WTC11 (cell line): ENCODE data around the gene SLC37A1. TPM values are rescaled to one million over a fixed set of nuclear protein-coding genes. Genes with fewer than 3 reads are reported as not detected.

Source experiments
- ATAC-seq: fragments of 200-7000 bp; cut with Tn5 transposase; 2 replicates; pipeline ENCODE4 v1.10.0; 2021; ENCODE audit warnings: mild to moderate bottlenecking, moderate library complexity
- CTCF ChIA-PET: fragments of 300-600 bp; sonication (Branson Sonifier 250); formaldehyde crosslinking; loops from one replicate; lab custom pipeline; 2021; ENCODE audit warnings: antibody characterized with exemption; lab: Charles Lee
- POLR2A ChIA-PET: fragments of 350-600 bp; sonication (Branson Sonifier 250); formaldehyde crosslinking; loops from one replicate; lab custom pipeline; 2021; ENCODE audit warnings: antibody characterized with exemption; lab: Charles Lee
- DNase-seq: peaks from one replicate; pipeline ENCODE4 v3.0.0; 2021; ENCODE audit warnings: low spot score
- H3K27ac Mint-ChIP-seq: 2 replicates; pipeline ENCODE4 v1.8.0; 2021; ENCODE audit warnings: mixed read lengths
- H3K27me3 Mint-ChIP-seq: 2 replicates; pipeline ENCODE4 v1.8.0; 2021; ENCODE audit warnings: low read depth, mild to moderate bottlenecking, moderate library complexity, mixed read lengths
- H3K36me3 Mint-ChIP-seq: 2 replicates; pipeline ENCODE4 v1.8.0; 2021; ENCODE audit warnings: mixed read lengths
- H3K4me1 Mint-ChIP-seq: 2 replicates; pipeline ENCODE4 v1.8.0; 2022; ENCODE audit warnings: mixed read lengths
- H3K4me3 Mint-ChIP-seq: 2 replicates; pipeline ENCODE4 v1.8.0; 2021; ENCODE audit warnings: mild to moderate bottlenecking, moderate library complexity, mixed read lengths
- H3K9me3 Mint-ChIP-seq: 2 replicates; pipeline ENCODE4 v1.8.0; 2021; ENCODE audit warnings: mixed read lengths
- ATF2 ChIP-seq: sonication (generic); formaldehyde crosslinking; IDR thresholded peaks from 2 replicates; pipeline ENCODE4 v1.8.1; 2022; ENCODE audit warnings: low read depth, missing genetic modification reagents, borderline replicate concordance
- CDX4 ChIP-seq: fragments of 250-450 bp; sonication (Bioruptor Pico); IDR thresholded peaks from 2 replicates; pipeline ENCODE4 v1.9.0; 2021; ENCODE audit warnings: moderate library complexity, mild to moderate bottlenecking, inconsistent platforms, borderline replicate concordance
- CREB1 ChIP-seq: sonication (generic); formaldehyde crosslinking; IDR thresholded peaks from 2 replicates; pipeline ENCODE4 v1.8.0; 2023; ENCODE audit warnings: mild to moderate bottlenecking, missing genetic modification reagents
- HMGA2 ChIP-seq: fragments of 250-450 bp; sonication (Bioruptor Pico); IDR thresholded peaks from 2 replicates; pipeline ENCODE4 v1.4.0; 2021; ENCODE audit warnings: mild to moderate bottlenecking, moderate library complexity
- JUN ChIP-seq: sonication (generic); formaldehyde crosslinking; IDR thresholded peaks from 2 replicates; pipeline ENCODE4 v1.8.0; 2023; ENCODE audit warnings: mild to moderate bottlenecking, missing genetic modification reagents
- MYBL2 ChIP-seq: sonication (generic); formaldehyde crosslinking; IDR thresholded peaks from 2 replicates; pipeline ENCODE4 v1.8.1; 2023; ENCODE audit warnings: mild to moderate bottlenecking, moderate library complexity, missing genetic modification reagents
- NR2C2 ChIP-seq: sonication (generic); formaldehyde crosslinking; IDR thresholded peaks from 2 replicates; pipeline ENCODE4 v1.8.0; 2022; ENCODE audit warnings: mild to moderate bottlenecking, missing genetic modification reagents
- OVOL2 ChIP-seq: fragments of 250-450 bp; sonication (Bioruptor Pico); IDR thresholded peaks from 2 replicates; pipeline ENCODE4 v1.9.0; 2021; ENCODE audit warnings: mild to moderate bottlenecking, borderline replicate concordance
- PRRX2 ChIP-seq: fragments of 250-450 bp; sonication (Bioruptor Pico); IDR thresholded peaks from 2 replicates; pipeline ENCODE4 v1.8.0; 2021; ENCODE audit warnings: mild to moderate bottlenecking
- RORB ChIP-seq: fragments of 250-450 bp; sonication (Bioruptor Pico); IDR thresholded peaks from 2 replicates; pipeline ENCODE4 v1.9.0; 2021; ENCODE audit warnings: mild to moderate bottlenecking
- SMAD4 ChIP-seq: sonication (generic); formaldehyde crosslinking; IDR thresholded peaks from 2 replicates; pipeline ENCODE4 v1.8.0; 2022; ENCODE audit warnings: mild to moderate bottlenecking, missing genetic modification reagents
- SOX15 ChIP-seq: fragments of 250-450 bp; sonication (Bioruptor Pico); IDR thresholded peaks from 2 replicates; pipeline ENCODE4 v1.9.0; 2021; ENCODE audit warnings: mild to moderate bottlenecking
- SP1 ChIP-seq: sonication (generic); formaldehyde crosslinking; conservative IDR thresholded peaks from 2 replicates; pipeline ENCODE4 v1.8.1; 2022; ENCODE audit warnings: missing genetic modification reagents
- TCF7 ChIP-seq: sonication (generic); formaldehyde crosslinking; IDR thresholded peaks from 2 replicates; pipeline ENCODE4 v1.8.0; 2022; ENCODE audit warnings: mild to moderate bottlenecking, low read depth, missing genetic modification reagents, moderate library complexity
- TEAD4 ChIP-seq: sonication (generic); formaldehyde crosslinking; IDR thresholded peaks from 2 replicates; pipeline ENCODE4 v1.8.0; 2022; ENCODE audit warnings: mild to moderate bottlenecking, missing genetic modification reagents
- USF2 ChIP-seq: sonication (generic); formaldehyde crosslinking; IDR thresholded peaks from 2 replicates; pipeline ENCODE4 v1.8.1; 2023; ENCODE audit warnings: mild to moderate bottlenecking, missing genetic modification reagents, moderate library complexity
- ZMAT4 ChIP-seq: fragments of 250-450 bp; sonication (Bioruptor Pico); IDR thresholded peaks from 2 replicates; pipeline ENCODE4 v1.9.0; 2021; ENCODE audit warnings: mild to moderate bottlenecking
- ZNF121 ChIP-seq: sonication (generic); formaldehyde crosslinking; IDR thresholded peaks from 2 replicates; pipeline ENCODE4 v1.8.0; 2023; ENCODE audit warnings: missing genetic modification reagents
- ZNF138 ChIP-seq: sonication (generic); formaldehyde crosslinking; conservative IDR thresholded peaks from 2 replicates; pipeline ENCODE4 v1.8.1; 2022; ENCODE audit warnings: mild to moderate bottlenecking, moderate library complexity, missing genetic modification reagents
- ZNF281 ChIP-seq: sonication (generic); formaldehyde crosslinking; IDR thresholded peaks from 2 replicates; pipeline ENCODE4 v1.8.0; 2023; ENCODE audit warnings: mild to moderate bottlenecking, missing genetic modification reagents
- ZNF416 ChIP-seq: fragments of 250-450 bp; sonication (Bioruptor Pico); IDR thresholded peaks from 2 replicates; pipeline ENCODE4 v1.9.0; 2021; ENCODE audit warnings: mild to moderate bottlenecking, inconsistent platforms
- ZNF532 ChIP-seq: fragments of 250-450 bp; sonication (Bioruptor Pico); IDR thresholded peaks from 2 replicates; pipeline ENCODE4 v1.9.0; 2021; ENCODE audit warnings: mild to moderate bottlenecking, borderline replicate concordance
- total RNA-seq: library from RNA; stranded (reverse); gene quantifications from 3 replicates; pipeline ENCODE4 v1.2.3, GENCODE V29; 2021

SLC37A1 gene
- total RNA-seq, 1 experiment from 2014 or later, result 22.7 TPM

GRCh38 chr21:42583477-42584295 lies 70.0 kb downstream of the SLC37A1 start (continued):
- no peak for TF ChIP-seq ZNF532

- ChIA-PET CTCF (interaction anchor here (1.5 to 1.8 kb wide), 2 partner anchors 9 kb away, joined by 5 to 8 read pairs; no protein-coding TSS in a partner anchor), POLR2A (no interaction called here)
- Mint-ChIP-seq H3K36me3 (no peaks in the 10 kb centered on the region), H3K9me3 (no peaks in the 10 kb centered on the region), H3K4me3 (no peak overlapping the region), H3K27ac (no peak overlapping the region), H3K4me1 (no peaks in the 10 kb centered on the region), H3K27me3 (no peaks in the 10 kb centered on the region)
- DNase-seq, result no peak
- no peak for ATAC-seq
- TF ChIP-seq OVOL2 (CRISPR knock-in tag), result no peak
- TF ChIP-seq RORB, result no peak
- no peak for TF ChIP-seq CREB1
- TF ChIP-seq TCF7 (CRISPR knock-in tag), result no peak
Observed at GRCh38 chr21:42584296-42584641, 70.6 kb downstream of the SLC37A1 start.

GRCh38 chr21:42585881-42586280 lies 72.2 kb downstream of the SLC37A1 start:
- CTCF ChIA-PET, result interaction anchor here (1.5 kb wide), 1 partner anchor 7 kb away, joined by 5 read pairs; no protein-coding TSS in a partner anchor
- no peak for TF ChIP-seq ZNF416 (CRISPR knock-in tag)
- TF ChIP-seq CDX4 (CRISPR knock-in tag), result no peak
- TF ChIP-seq JUN (CRISPR knock-in tag), result no peak
- TF ChIP-seq ZNF281, result no peak
- no peak for TF ChIP-seq HMGA2 (CRISPR knock-in tag)
- no peak for TF ChIP-seq ZMAT4
- TF ChIP-seq ZNF121 (CRISPR knock-in tag), result no peak
- TF ChIP-seq SOX15 (CRISPR knock-in tag), result no peak
- no peak for TF ChIP-seq PRRX2 (CRISPR knock-in tag)
- no peak for TF ChIP-seq ZNF138 (CRISPR knock-in tag)
- TF ChIP-seq SP1 (CRISPR knock-in tag), result no peak
- no peak for TF ChIP-seq SMAD4 (CRISPR knock-in tag)
- TF ChIP-seq NR2C2 (CRISPR knock-in tag), result no peak
- no peak for TF ChIP-seq ATF2 (CRISPR knock-in tag)
- no peak for TF ChIP-seq MYBL2 (CRISPR knock-in tag)
- TF ChIP-seq TEAD4, result no peak
- no peak for TF ChIP-seq USF2 (CRISPR knock-in tag)

More at GRCh38 chr21:42585881-42586280, 72.2 kb downstream of the SLC37A1 start:
- DNase-seq, result no peak
- POLR2A ChIA-PET, result no interaction called here
- Mint-ChIP-seq H3K27ac (no peak overlapping the region), H3K9me3 (no peaks in the 10 kb centered on the region), H3K36me3 (no peaks in the 10 kb centered on the region), H3K4me1 (no peaks in the 10 kb centered on the region), H3K27me3 (no peaks in the 10 kb centered on the region), H3K4me3 (no peak overlapping the region)
- no peak for ATAC-seq
